Midbrain (tissue), 1 donor: ENCODE data around the gene SESTD1.
"Not testable (repeated sequence)": the region's sequence is repeated elsewhere in the genome, so short reads cannot be mapped to it uniquely, and the experiment has no call there.

ENCODE experiments used
- DNase-seq: peaks from one replicate; lab custom pipeline; 2025; lab: John Stamatoyannopoulos, UW

SESTD1 gene

DNA sequence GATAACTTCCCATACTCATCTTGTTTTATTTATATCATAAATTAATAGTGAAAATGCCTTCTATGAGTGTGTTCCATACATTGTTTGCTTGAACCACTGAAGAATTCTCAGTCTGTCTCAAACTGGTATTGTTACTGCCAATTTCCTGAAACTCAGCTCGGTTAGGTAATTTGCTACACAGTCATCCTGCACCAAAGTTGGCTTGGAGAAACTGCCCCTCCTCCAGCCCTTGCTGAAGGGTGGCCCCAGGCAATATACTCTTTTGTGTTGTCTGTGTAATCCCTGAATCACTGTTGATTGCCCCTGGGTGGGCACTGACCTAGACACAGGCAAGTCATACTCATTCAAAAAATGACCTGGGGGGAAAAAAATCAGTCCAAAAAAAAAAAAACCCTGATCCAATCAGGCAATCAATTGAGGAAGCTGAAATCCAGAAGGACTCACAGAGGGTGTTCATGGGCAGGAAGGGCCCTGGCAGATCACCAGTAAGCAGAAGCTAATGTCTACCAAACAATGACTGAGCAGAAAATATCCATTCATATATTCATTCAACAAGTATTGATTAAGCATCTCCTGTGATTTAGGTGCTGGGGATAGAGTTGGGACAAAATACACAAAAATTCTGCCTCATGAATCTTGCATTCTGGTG, 3.8 kb upstream of the SESTD1 start:
- no peak for DNase-seq

DNA sequence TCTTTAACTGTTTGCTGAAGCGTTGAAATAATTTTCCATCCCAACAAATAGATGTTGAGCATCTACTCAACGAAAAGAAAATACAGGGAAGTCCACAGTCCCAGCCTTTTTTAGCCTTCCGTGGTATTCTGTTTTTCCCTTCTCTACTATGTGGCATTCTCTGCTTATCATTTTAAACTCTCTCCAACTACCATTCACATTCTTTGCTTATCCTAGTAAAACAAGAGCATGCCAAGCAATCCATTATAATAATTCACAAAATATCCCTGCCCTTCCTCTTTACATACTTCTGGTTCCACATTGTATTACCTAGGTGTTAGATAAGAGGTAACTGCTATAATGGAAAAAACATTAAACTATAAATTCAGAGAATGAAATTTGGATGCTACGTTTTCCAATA, 1.6 kb upstream of the SESTD1 start:
- no peak for DNase-seq

DNA sequence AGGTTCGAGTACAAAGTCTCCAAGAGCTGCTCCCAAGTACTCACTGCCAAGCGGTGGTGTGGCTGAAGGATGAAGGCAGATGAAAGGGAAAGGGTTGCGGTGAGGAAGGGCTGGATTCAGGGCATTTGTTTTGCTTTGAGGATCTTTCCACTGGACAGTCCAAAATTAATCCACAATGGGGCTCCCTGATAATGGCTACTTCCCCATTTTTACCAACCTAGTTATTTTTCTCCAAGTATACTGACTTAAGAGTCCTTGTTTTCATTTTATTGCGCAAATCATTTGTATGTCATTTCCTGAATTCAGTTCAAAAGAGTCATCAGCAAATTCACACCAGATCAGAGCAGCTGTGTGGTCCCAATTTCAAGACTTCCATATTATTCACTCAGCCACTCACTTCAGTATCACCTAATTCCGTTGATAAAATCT, 464 bp upstream of the SESTD1 start:
- DNase-seq, result no peak

DNA sequence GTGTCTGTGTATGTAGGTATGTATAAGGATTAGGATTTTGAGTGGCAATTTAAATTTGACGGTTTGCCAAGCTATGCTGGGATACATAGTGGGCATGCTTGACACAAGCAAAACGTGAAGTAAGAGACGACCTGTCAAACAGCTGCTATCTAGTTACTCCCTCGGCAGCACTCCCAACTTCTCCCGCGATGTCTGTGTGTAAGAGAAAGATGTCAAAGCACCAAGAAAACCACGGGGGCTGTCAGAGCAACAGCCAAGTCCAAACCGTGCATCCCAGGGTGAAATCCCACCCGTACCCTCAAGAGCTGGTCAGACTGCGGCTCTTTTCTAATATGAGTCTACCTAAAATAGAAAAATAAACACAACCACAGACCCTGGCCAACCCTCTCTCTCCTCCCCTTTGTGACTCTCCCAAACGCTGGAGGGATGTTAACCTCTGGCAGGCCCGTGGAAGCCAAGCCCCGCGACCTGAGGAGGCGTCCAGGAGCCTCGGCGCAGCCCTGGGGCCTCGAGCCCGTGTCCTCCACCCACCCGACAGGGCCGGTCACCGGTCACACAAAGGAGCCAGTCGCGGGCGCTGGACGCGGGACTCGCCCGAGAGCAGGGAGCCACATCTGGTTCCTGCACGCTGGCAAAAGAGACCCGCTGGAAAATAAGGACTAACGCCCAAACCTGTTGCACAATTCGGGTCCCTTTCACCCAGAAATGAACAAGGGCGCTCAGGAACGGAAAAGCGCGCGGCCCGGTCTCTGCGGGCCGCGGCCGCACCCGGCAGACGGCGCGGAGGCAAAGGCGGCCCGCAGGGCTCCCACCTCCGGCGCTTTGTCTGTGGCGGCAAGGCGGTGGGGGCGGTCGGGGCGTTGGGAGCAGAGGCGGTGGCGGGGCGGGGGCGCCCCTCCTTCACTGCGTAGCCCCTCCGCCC, 925 bp downstream of the SESTD1 start:
- peak; percentile 55 for DNase-seq

DNA sequence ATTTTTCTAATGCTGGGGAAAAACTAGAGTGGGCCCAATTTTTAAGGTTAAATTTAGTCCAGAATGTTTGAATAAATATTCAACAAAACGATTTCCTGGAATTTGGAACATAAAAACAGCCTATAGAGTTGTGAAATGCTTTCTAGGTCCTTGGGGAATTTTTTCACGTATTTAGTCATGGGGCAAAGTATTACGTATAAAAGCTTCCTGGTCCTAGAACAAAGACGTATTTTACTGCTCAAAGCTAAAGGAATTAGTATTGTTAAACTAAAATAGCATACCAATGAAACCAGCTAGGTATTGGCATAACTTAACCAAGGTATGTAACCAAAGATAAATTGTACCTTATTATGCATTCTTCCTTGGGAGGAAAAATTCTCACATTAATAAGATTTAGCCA, 1.6 kb downstream of the SESTD1 start:
- DNase-seq, result no peak

DNA sequence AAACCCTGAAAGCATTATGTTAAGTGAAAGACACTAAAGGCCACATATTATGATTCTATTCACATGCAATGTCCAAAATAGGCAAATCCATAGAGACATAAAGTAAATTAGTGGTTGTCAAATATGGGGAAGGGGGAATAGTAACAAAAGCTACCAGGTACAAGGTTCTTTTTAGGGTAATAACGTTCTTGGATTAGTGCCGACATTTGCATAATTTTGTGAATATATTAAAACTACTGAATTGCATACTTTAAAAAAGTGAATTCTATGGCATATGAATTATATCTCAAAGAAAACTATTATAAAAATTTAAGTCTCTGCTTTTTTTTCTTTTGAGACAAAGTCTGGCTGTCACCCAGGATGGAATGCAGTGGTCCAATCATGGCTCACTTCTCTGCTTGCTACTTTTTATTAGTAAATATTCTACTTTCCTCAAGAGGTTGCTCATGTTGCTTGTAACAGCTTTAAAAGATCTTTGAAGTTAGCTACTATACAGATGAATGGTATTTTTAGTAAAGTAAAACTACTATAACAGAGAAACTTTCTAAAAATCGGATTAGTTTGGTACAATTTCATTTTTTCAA, 2.5 kb downstream of the SESTD1 start:
- DNase-seq, result no peak

DNA sequence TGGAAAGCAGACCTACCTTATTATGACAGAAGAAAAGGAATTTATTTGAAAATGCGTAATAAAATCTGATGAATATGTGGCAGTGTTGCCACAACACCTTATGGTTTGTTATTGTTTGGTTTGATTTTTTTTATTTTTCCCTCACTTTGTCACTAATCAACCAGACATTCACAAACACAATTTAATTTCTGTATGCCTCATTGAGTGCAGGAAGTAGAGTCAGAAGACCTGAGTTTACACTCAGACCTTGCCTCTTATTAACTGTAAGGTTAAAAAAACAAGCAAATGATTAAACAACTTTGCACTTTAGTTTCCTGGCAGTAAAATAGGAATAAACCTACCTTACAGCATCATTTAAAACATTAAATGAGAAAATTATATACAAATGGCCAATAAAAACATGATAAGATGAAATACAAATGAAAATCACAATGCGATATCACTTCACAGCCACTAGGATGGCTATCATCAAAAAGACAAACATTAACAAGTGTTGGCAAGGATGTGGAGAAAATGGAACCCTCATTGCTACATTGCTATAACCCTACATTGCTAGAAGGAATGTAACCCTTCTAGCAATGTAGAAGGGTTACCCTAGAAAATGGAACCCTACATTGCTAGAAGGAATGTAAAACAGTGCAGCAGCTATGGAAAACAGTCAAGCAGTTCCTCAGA, 3.3 kb downstream of the SESTD1 start:
- DNase-seq, result no peak

DNA sequence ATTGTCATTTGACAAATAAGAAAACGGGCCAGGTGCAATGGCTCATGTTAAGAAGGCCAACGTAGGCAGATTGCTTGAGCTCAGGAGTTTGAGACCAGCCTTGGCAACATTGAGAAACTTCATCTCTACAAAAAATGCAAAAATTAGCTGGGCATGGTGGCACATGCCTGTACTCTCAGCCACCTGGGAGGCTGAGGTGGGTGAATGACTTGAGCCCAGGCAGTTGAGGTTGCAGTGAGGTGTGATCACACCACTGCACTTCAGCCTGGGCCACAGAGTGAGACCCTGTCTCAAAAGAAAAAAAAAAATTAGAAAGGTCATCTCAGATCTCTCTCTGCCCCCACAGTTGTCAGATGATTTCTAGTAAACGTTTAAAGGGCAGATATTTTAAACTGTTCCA, 4.4 kb downstream of the SESTD1 start:
- no peak for DNase-seq

DNA sequence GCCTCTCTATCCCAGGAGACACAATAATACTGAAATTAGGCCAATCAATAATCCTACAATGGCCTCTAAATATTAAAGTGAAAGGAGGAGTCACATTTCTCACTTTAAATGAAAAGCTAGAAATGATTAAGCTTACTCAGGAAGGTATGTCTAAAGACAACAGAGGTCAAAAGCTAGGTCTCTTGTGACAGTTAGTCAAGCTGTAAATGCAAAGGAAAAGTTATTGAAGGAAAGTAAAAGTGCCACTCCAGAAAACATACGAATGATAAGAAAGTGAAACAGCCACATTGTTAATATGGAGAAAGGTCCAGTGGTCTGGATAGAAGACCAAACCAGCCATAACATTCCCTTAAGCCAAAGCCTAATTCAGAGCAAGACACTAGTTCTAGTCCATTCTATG, 9.5 kb downstream of the SESTD1 start:
- no peak for DNase-seq

DNA sequence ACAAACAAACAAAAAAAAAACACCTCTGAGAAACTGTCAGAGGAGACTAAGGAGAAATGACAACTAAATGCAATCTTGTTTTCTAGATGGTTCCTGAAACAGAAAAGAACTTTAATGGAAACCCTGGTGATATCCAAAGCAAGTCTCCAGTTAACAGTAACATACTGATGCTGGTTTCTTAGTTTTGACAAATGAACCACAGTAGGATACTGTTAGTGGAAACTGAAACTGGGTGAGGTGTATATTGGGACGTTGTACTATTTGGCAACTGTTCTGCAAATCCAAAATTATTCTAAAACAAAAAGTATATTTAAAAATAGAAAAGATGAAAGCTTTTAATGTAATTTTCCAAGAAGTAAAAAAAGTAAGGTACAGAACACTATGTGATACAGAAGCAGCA, 11.4 kb downstream of the SESTD1 start:
- DNase-seq, result no peak

DNA sequence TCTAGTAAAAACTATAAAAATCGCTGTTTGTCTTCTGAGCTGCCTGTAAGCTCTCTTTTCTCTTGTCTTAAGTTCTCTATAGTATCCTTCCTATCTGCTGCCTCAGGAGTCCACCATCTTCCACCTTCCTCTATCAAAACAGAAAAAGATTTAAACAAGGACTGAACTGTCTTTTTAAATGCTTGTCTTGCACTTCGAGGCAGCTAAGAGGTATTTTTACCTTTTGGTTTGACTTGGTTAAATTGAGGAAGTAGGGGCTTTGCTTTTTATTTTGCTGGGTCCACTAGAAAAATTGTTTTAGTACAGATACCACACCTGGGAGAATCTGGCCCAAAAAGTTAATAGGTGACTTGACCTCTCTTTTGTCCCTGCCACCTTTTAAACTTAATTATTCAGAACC, 12.2 kb downstream of the SESTD1 start:
- no peak for DNase-seq

DNA sequence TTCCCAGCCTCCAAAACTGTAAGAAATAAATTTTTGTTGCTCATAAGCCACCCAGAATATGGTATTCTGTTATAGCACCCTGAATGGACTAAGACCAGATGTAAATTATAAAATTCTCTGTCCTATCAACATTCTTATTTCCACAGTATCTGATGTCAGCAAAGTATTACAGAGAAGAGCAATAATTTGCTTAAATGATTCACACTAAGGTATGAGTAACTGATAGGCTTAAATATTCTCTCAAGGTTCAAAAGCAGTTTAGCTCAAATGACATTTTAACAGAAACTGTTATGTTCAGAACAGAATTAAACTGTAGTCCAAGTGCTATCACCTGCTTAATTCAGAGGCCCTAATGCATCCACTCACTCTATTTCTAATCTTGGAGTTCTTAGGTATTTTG, 12.8 kb downstream of the SESTD1 start:
- no peak for DNase-seq

DNA sequence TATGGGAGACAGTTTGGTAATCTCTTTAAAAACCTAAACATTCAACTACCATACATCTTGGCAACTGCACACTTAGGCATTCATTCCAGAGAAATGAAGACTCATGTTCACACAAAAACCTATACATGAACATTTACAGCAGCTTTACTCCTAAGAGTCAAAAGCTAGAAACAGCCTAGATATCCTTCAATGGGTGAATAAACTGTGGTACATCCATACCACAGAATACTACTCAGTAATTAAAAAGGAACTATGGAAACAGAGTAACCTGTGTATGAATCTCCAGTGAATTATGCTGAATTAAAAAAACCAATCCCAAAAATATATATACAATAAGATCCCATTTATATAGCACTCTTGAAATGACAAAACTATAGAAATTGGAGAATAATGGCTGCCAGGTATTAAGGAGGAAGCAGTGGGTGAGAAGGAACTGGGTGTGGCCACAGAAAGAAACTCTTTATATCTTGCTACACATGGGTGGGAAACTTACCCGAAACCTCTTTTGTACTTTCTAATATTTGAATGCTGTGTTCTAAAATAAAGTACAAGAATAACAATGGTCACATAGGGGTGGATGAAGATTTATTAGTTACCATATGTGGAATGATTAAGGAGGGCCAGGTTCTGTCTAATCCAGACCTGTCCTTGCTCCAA, 13.7 kb downstream of the SESTD1 start:
- no peak for DNase-seq

DNA sequence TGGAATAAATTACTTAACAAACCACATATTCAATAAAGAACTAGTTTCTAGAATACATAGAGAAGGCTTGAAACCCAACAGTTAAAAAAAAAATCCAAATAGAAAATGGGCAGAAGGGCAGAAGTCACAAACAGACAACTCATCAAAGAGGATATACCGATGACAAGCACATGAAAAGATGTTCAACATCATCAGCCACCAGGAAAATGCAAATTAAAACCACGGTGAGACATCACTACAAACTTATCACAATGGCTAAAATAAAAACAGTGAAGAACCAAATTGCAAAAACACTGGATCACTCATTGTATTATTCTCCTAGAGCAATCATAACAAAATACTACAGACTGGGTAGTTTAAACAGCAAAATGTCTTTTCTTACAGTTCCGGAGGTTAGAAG, 14.5 kb downstream of the SESTD1 start:
- no peak for DNase-seq

DNA sequence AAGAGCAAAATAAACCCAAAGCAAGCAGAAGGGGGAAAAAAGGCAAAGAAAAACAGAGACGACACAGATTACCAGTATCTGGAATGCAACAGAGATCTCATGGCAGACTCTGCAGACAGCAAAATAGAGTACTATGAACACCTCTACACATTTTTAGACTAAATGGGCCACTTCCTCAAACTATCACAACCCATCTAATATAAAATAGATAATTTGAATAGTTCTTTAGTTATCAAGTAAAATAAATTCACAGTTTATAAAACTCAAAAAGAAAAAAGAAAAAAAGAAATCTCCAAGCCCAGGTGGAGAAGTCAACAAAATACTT, 16.6 kb downstream of the SESTD1 start:
- no peak for DNase-seq

DNA sequence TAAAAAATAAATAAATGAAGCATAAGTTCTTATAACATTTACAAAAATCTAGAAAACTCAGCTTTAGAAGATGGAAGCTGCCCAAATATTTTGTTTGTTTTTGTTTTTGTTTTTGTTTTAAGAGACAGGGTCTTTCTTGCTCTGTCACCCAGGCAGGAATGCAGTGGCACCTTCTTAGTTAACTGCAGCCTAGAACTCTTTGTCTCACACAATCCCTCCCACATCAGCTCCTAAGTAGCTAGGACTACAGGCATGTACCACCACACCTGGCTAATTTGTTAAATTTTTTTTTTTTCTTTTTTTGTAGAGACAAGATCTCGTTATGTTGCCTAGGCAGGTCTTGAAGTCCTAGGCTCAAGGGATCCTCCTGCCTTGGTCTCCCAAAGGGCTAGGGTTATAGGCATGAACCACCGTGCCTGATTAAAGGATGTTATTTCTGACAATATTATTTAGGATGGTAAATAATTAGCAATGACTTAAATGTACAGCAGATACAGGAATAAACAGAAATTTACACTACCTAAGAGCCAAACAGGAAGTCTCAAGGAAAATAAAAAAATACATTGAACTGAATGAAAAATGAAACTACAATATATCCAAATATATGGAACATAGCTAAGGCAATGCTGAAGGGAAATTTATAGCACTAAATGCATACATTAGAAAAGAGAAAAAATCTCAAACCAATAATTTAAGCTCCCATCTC, 17.2 kb downstream of the SESTD1 start:
- no peak for DNase-seq

DNA sequence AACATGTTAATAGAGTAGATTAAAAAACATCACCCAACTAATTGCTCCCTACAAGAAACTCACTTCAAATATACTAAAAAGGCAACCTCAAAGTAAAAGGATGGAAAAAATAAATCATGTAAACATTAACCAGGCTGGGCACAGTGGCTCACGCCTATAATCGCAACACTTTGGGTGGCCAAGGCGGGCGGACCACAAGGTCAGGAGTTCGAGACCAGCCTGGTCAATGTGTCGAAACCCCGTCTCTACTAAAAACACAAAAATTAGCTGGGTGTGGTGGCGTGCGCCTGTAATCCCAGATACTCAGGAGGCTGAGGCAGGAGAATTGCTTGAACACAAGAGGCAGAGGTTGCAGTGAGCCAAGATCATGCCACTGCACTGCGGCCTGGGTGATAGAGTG, 18.8 kb downstream of the SESTD1 start:
- DNase-seq, result not testable (repeated sequence)

DNA sequence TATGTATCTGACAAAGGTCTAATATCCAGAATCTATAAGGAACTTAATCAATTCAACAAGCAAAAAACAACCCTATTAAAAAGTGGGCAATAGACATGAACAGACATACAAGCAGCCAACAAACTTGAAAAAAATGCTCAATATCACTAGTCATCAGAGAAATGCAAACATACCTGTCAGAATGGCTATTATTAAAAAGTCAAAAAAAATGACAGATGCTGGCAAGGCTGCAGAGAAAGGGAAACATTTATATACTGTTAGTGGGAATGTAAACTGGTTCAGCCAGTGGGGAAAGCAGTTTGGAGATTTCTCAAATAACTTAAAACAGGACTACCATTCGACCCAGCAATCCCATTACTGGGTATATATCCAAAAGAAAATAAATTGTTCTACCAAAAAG, 21.6 kb downstream of the SESTD1 start:
- DNase-seq, result no peak

DNA sequence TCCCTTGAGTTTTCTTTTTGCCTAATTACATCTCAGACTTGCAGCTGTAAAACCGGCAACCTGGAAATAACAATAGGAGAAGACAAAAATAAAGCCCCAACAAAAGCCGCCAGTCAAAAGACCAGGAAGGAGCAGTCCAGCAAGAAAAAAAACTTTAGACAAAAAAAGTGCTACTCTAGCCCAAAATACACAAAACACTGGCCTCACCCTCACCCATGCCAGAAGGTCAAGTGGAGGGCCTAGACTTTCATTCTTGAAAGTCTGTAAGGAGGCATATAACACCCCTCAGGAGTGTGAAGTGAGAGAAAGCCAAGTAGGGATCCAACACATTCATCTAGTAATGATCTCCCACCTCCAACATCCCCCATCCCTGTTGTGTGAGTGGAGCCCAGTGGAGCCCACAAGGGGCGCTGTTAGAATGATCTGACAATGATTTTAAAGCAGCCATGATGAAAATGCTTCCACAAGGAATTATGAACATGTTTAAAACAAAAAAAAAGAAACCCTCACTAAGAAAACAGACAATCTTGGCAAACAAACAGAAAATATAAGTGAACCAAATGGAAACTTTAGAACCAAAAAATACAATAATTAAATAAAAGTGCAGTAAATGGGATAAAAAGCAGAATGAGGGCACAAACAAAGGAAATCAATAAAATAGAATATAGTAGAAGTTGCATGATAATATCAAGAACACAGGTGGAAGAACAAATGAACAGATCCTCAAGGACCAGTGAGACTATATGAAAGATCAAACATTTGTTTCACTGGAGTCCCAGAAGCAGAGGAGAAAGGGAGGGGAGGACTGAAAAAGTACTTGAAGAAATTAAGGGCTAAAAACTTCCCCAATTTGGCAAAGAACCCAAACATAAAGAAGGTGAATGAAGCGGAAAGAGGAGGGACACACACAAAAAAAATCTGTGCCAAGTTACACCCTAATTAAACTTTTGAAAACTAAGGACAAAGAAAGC, 23.9 kb downstream of the SESTD1 start:
- DNase-seq, result no peak

DNA sequence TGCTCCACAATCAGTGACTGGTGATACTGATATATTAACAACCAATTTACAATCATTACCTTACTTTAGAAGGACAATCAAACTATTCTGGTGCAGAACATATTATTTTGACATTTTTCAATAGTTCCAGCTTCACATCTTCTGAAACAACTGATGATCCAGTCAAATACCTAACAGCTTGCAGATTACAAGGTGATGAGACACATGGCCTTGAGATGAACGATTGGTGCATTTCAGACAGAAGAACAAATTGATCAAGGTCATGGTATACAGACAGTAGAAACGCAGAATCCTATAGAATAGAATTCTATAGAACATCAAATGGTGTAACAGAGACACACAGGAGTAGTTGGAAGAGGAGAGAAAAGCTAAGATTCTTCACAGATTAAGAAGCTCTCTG, 24.8 kb downstream of the SESTD1 start:
- DNase-seq, result no peak
